Right lobe of liver (tissue), 6 donors: Measurements from ENCODE around the gene ANO7. TPM values are rescaled to one million over a fixed set of nuclear protein-coding genes. Genes with fewer than 3 reads are reported as not detected.

Experiments used
- ATAC-seq, 4 donors: fragments of 200-7000 bp; cut with Tn5 transposase; one replicate each; pipeline ENCODE4 v1.9.1; 2020; ENCODE audit warnings: mild to moderate bottlenecking in 4 of 4, moderate library complexity in 4 of 4
- DNase-seq, 3 donors: peaks; one replicate each; pipeline ENCODE4 v3.0.0-alpha.2; 2020
- H3K27ac ChIP-seq, 3 donors: fragments of 200-600 bp; one replicate each; pipeline ENCODE4 v1.8.0; 2022
- H3K27me3 ChIP-seq, 2 donors: fragments of 200-600 bp; one replicate each; pipeline ENCODE4 v1.8.0; 2022
- H3K36me3 ChIP-seq, 4 donors: fragments of 200-600 bp; sonication (generic) in 1 of 4; one replicate each; pipeline versions ENCODE4 v1.5.1 to v1.8.0; 2017 to 2022; ENCODE audit warnings: control low read depth in 1 of 4
- H3K4me1 ChIP-seq, 4 donors: fragments of 200-600 bp; sonication (generic) in 1 of 4; one replicate each; pipeline versions ENCODE4 v1.5.1 to v1.8.0; 2017 to 2022; ENCODE audit warnings: control low read depth in 1 of 4
- H3K4me3 ChIP-seq, 3 donors: fragments of 200-600 bp; one replicate each; pipeline ENCODE4 v1.8.0; 2022
- H3K9me3 ChIP-seq, 4 donors: fragments of 200-600 bp; sonication (generic) in 1 of 4; one replicate each; pipeline versions ENCODE4 v1.5.1 to v1.8.0; 2017 to 2022; ENCODE audit warnings: control low read depth in 1 of 4
- CTCF ChIP-seq, 4 donors: fragments of 200-600 bp in 3 of 4; fragments of 450-650 bp in 1 of 4; IDR thresholded peaks; one replicate each; pipeline versions ENCODE4 v1.5.1 to v1.8.0; 2016 to 2022; ENCODE audit warnings: antibody characterized with exemption in 4 of 4, mild to moderate bottlenecking in 2 of 4
- POLR2A ChIP-seq: fragments of 450-650 bp; IDR thresholded peaks from one replicate; pipeline ENCODE4 v1.6.1; 2017; ENCODE audit warnings: antibody characterized with exemption, mild to moderate bottlenecking
- WGBS: methylation state at CpG from one replicate; pipeline ENCODE4 v1.1.6; 2018; ENCODE audit warnings: low coverage, low lambda C conversion rate; ENCODE audit not compliant: insufficient coverage; ENCODE audit errors: missing lambda C conversion rate; 5-methylcytosine and 5-hydroxymethylcytosine counted together
- intact Hi-C, 2 donors: fragments of 100-400 bp; cut with DNase I; formaldehyde crosslinking; loops; one replicate each; pipeline versions ENCODE4 v1.11.2 to v1.14.1; 2022
- total RNA-seq, 6 experiments: library from RNA; depleted of rRNA in 2 of 6; stranded (reverse); fragments of >200 nt in 2 of 6; fragmentation: NEBNext Ultra II Directional in 3 of 6; extraction: Animal tissue kit (Norgen Biotek cat#: 25700) in 3 of 6; gene quantifications; one replicate each; pipeline versions ENCODE4 v1.1.0 to v1.2.4, GENCODE V29; 2016 to 2023
- donor health status: DM: no; HTN: yes; CAD: no.
- donor health status: DM: no; HTN: no; CAD: no.
- donor health status: DM: no; HTN: no; CAD: no.
- donor health status: DM: no; HTN: yes; CAD: no.
- donor health status: DM: no; HTN: yes; CAD: no.

The ANO7 gene
- total RNA-seq, 6 experiments from 2014 or later: 0.61 to 2.4 (median 0.97) TPM

GRCh38 chr2:241257419-241258032, 69.0 kb downstream of the ANO7 start:
- intact Hi-C loops: loop anchor here in 1 of 2 donors (5.0 kb wide), 1 partner anchor 90 kb away; no protein-coding TSS in a partner anchor
- Histone ChIP-seq H3K27me3 (no peaks in the 10 kb centered on the region), H3K4me3 (no peak overlapping the region), H3K4me1 (peaks cover 0 to 32% (median 14%) of the 10 kb centered on the region in 4 donors), H3K9me3 (no peaks in the 10 kb centered on the region), H3K27ac (peak overlapping the region in 1 of 3 donors; percentile 86), H3K36me3 (peaks cover 18 to 97% (median 47%) of the 10 kb centered on the region in 4 donors)
- ATAC-seq (no peak), DNase-seq (no peak)
- WGBS: 74% methylated on average over 10 of the region's 11 CpGs
- peak in 2 of 4 donors; percentile 5 to 6 for TF ChIP-seq CTCF (IDR thresholded peaks at IDR 0.05)
- TF ChIP-seq POLR2A: no peak

GRCh38 chr2:241258505-241259280, 70.2 kb downstream of the ANO7 start:
- Histone ChIP-seq H3K27ac (no peak overlapping the region), H3K4me3 (no peak overlapping the region), H3K27me3 (no peaks in the 10 kb centered on the region), H3K36me3 (peaks cover 14 to 97% (median 45%) of the 10 kb centered on the region in 4 donors), H3K4me1 (peaks cover 0 to 32% (median 13%) of the 10 kb centered on the region in 4 donors), H3K9me3 (no peaks in the 10 kb centered on the region)
- 60% methylated on average over 8 of the region's 8 CpGs for WGBS
- DNase-seq: no peak
- ATAC-seq: no peak
- intact Hi-C loops: loop anchor here in 1 of 2 donors (5.0 kb wide), 1 partner anchor 89 kb away; no protein-coding TSS in a partner anchor
- no peak for TF ChIP-seq POLR2A
- TF ChIP-seq CTCF (IDR thresholded peaks at IDR 0.05): no peak

GRCh38 chr2:241260911-241261310, 72.4 kb downstream of the ANO7 start:
- peaks cover 7 to 97% (median 54%) of the 10 kb centered on the region in 4 donors for H3K36me3 ChIP-seq
- intact Hi-C loops: no loop called here
- H3K9me3 ChIP-seq: no peaks in the 10 kb centered on the region
- no peak for DNase-seq
- peaks cover 0 to 13% (median 4%) of the 10 kb centered on the region in 4 donors for H3K4me1 ChIP-seq
- H3K4me3 ChIP-seq: no peak overlapping the region
- no peak for ATAC-seq
- no peaks in the 10 kb centered on the region for H3K27me3 ChIP-seq
- H3K27ac ChIP-seq: no peak overlapping the region
- 100% methylated on average over 1 of the region's 3 CpGs for WGBS
- no peak for TF ChIP-seq CTCF (IDR thresholded peaks at IDR 0.05)
- TF ChIP-seq POLR2A: no peak

- Histone ChIP-seq H3K27ac (no peak overlapping the region), H3K4me3 (no peak overlapping the region), H3K9me3 (no peaks in the 10 kb centered on the region), H3K36me3 (peaks cover 4 to 97% (median 53%) of the 10 kb centered on the region in 4 donors), H3K4me1 (peaks cover 0 to 7% (median under 1%) of the 10 kb centered on the region in 4 donors), H3K27me3 (no peaks in the 10 kb centered on the region)
- DNase-seq (no peak), ATAC-seq (peak in 2 of 4 donors; percentile 21 to 25)
- 97% methylated on average over 2 of the region's 4 CpGs for WGBS
- intact Hi-C loops: no loop called here
- TF ChIP-seq POLR2A: no peak
- no peak for TF ChIP-seq CTCF (IDR thresholded peaks at IDR 0.05)
Measured at GRCh38 chr2:241261628-241262027, 73.2 kb downstream of the ANO7 start.
